Stimulated activated CD4-positive, alpha-beta T cell treated with anti-CD3 and anti-CD28 coated beads, Interleukin-1b, Interleukin-23, amount 100 ng/mL, for 24 hours (primary cell): Measurements from ENCODE around the gene CCND1.
A peak's percentile ranks its signal among the peaks of the same experiment; 100 is the strongest.

Source experiments
- DNase-seq, 4 experiments: peaks; one replicate each; pipeline ENCODE4 v3.0.0-alpha.2; 2020; ENCODE audit warnings: low read depth in 4 of 4, low spot score in 1 of 4

Gene CCND1

GRCh38 chr11:69664901-69665300 is 23.9 kb downstream of the CCND1 start:
- DNase-seq, result no peak

GRCh38 chr11:69665669-69666068 is 24.7 kb downstream of the CCND1 start:
- no peak for DNase-seq

- DNase-seq, result no peak
Measured at GRCh38 chr11:69666261-69666660, 25.3 kb downstream of the CCND1 start.

- no peak for DNase-seq
Measured at GRCh38 chr11:69666752-69667536, 26.0 kb downstream of the CCND1 start.

GRCh38 chr11:69667619-69668604 is 27.0 kb downstream of the CCND1 start:
- no peak for DNase-seq

- no peak for DNase-seq
Measured at GRCh38 chr11:69669486-69669885, 28.5 kb downstream of the CCND1 start.

GRCh38 chr11:69670158-69670845 is 29.3 kb downstream of the CCND1 start:
- peak in 3 of 4 experiments; percentile 40 to 44 (median 43) for DNase-seq

GRCh38 chr11:69671734-69672465 is 30.9 kb downstream of the CCND1 start:
- no peak for DNase-seq

- no peak for DNase-seq
Measured at GRCh38 chr11:69674267-69674885, 33.4 kb downstream of the CCND1 start.

- DNase-seq, result peak; percentile 88 to 98 (median 93)
Measured at GRCh38 chr11:69674886-69675714, 34.1 kb downstream of the CCND1 start, which contains the start of gene LTO1. Gene LTO1, minus strand, starts transcription at chr11:69675353. Its CDS starts 114 bp downstream, at chr11:69675239.

GRCh38 chr11:69677749-69678148 is 36.8 kb downstream of the CCND1 start:
- no peak for DNase-seq

- no peak for DNase-seq
Measured at GRCh38 chr11:69680688-69681087, 39.7 kb downstream of the CCND1 start.

GRCh38 chr11:69682221-69682620 is 41.3 kb downstream of the CCND1 start:
- no peak for DNase-seq

- DNase-seq, result no peak
Measured at GRCh38 chr11:69682681-69683326, 41.8 kb downstream of the CCND1 start.

- DNase-seq, result no peak
Measured at GRCh38 chr11:69683764-69684333, 42.9 kb downstream of the CCND1 start.

- DNase-seq, result no peak
Measured at GRCh38 chr11:69684651-69685050, 43.7 kb downstream of the CCND1 start.

- no peak for DNase-seq
Measured at GRCh38 chr11:69685348-69685747, 44.4 kb downstream of the CCND1 start.

GRCh38 chr11:69686452-69686851 is 45.5 kb downstream of the CCND1 start:
- no peak for DNase-seq
